Neural progenitor cell (in vitro differentiated cells): Measurements from ENCODE around the gene PLCB1.

ENCODE experiments used
- CTCF ChIP-seq: fragments of 200-600 bp; sonication (generic); IDR thresholded peaks from 2 replicates; pipeline ENCODE4 v1.5.1; 2017; ENCODE audit warnings: antibody characterized with exemption, mild to moderate bottlenecking
- EZH2phosphoT487 ChIP-seq: fragments of 200-600 bp; sonication (generic); IDR thresholded peaks from 2 replicates; pipeline ENCODE4 v1.6.1; 2017; ENCODE audit warnings: antibody characterized with exemption

GRCh38 chr20:8262721-8263120, 130.7 kb downstream of the PLCB1 start:
- no peak for TF ChIP-seq EZH2phosphoT487
- no peak for TF ChIP-seq CTCF
